ENCODE measurements around the gene ZDHHC13.

ZDHHC13 gene

DNA sequence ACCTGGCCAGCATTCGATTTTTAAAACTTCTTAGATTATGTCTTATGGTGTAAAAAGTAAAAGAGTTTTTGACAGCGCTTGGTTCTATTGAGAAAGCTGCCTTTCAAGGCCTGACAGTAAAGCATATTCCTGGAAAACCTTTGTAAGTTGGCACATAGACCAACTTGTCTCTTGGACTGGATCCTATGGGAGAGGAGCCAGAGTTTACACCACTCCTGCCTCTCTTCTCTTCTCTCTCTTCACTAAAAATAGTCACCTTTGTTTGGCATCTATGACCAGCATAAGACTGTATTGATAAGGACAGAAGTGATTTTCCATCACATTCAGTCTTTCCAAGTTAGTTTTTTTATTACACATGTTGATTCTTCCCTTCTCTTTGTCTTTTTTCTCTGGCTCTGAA, 51.1 kb downstream of the ZDHHC13 start:
- DNase-seq (ENCODE audit: low read depth in 2 of 2): no peak

GRCh38 chr11:19173004-19173689, 56.2 kb downstream of the ZDHHC13 start:
- no peak for DNase-seq (ENCODE audit: low read depth in 2 of 2)

DNA sequence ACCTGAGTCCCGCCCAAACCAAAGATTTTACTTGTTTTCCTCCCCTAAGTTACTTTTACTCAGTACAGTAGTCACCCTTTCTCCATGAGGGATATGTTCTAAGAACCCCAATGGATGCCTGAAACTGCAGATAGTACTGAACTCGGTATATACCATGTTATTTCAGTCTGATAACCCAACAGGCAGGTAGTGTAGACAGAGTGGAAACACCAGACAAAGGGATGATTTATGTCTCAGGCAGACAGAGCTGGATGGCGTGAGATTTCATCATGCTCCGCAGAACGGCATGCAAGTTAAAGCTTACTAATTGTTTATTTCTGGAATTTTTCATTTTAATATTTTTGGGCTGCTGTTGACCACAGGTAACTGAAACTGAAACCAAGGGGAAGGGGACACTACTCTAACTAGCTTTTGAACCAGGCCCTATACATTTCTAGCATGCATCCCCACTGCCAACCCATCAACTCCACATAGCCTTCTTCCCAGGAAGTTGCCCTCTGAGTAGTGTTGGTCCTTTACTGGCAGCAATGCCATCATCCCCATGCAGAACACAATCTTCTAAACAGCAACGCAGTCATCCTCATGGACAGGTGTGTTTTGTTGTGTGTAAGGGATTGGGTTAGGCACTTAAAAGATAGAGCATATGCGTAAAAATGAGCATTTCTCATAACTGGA, 57.1 kb downstream of the ZDHHC13 start:
- no peak for DNase-seq (ENCODE audit: low read depth in 2 of 2)

GRCh38 chr11:19176629-19177186, 59.7 kb downstream of the ZDHHC13 start:
- no peak for DNase-seq (ENCODE audit: low read depth in 2 of 2)

DNA sequence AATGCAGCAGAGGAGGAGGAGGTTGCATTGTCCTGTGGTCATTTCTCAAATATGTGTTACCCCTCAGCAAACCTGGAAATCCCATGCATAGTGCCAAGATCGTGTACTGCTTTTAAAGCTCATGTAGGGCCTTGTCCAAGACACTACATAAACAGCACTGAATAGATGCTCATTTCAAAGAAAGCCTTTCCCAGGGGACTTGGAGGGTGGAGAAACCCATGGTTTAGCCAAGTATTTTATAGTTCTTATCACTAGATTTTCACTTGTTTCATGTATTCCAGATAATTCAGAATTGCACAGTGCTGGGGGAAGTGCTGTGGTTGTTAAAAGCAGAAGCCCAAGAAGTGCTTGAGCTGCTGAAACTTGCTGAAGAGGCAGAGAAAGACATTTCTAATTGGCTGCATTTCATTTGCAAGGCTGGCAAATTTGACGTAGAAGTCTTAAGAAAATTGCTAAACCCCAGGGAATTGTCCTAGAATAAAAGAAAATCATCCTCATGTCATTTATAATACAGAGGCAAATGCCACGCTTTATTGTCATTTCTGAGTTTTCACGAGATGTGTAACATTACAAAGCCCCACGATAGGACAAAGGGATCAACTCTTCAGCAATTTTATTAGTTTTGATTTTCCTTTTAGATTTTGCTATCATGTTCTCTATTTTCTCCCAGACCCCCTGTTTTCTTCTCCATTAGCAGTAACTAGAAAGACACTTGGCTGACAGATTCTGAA, 64.7 kb downstream of the ZDHHC13 start:
- DNase-seq (ENCODE audit: low read depth in 2 of 2): no peak

- DNase-seq (ENCODE audit: low read depth in 2 of 2): no peak
Measured at GRCh38 chr11:19183646-19184045, 66.7 kb downstream of the ZDHHC13 start.

DNA sequence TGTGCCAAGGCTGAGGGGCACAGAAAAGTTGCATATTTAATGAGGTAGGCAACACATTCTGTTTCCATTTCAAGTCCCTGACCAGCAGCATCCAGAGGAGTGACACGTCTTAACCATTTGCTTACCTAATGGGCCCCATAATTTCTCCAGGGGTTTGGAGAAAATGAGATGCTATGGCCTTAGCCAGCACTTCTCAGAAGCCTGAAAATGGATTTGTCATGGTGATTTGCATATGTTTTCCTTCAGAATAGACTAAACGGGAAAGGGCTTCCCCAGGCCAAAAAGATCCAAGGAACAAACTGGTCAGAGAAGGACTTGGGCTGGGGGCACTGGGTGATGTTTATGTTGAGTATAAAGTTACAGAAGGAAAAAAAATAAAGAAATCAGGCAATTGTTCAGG, 68.1 kb downstream of the ZDHHC13 start:
- no peak for DNase-seq (ENCODE audit: low read depth in 2 of 2)

GRCh38 chr11:19185516-19186052, 68.6 kb downstream of the ZDHHC13 start:
- DNase-seq (ENCODE audit: low read depth in 2 of 2): no peak

- no peak for DNase-seq (ENCODE audit: low read depth in 2 of 2)
Measured at GRCh38 chr11:19187114-19187832, 70.3 kb downstream of the ZDHHC13 start.

- DNase-seq (ENCODE audit: low read depth in 2 of 2): no peak
Measured at GRCh38 chr11:19187833-19188258, 70.9 kb downstream of the ZDHHC13 start.

DNA sequence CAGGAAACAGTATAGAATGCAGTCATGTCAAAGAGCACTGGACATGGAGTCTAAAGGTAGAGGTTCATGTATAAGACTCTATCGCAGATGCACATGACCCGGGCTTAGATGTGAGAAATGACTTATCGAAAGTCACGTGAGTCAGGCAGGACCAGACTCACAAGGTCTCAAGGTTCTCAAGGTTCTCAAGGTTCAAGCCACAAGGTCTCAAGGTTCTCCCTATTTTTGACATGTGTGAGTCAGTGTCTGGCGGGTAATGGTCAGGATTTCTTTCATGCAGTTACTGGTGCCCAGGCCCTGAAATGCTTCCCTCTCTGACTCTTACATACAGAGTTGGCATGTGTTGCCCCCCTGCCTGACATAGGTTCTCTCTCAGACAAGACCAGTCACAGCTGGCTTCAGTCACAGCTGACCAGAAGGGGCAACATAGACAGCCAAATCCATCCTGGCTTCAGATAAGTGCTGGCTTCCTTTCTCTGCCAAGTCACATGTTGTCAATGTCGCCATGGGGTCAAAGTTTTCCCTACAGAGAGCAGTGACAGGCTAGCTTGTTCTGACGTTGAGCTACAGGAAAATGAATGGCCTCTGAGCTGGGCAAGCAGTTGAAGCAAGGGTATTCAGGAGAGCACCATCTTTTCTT, 74.7 kb downstream of the ZDHHC13 start:
- DNase-seq (ENCODE audit: low read depth in 2 of 2): no peak

GRCh38 chr11:19193916-19194315, 76.9 kb downstream of the ZDHHC13 start:
- no peak for DNase-seq (ENCODE audit: low read depth in 2 of 2)

GRCh38 chr11:19194620-19195308, 77.8 kb downstream of the ZDHHC13 start:
- no peak for DNase-seq (ENCODE audit: low read depth in 2 of 2)

DNA sequence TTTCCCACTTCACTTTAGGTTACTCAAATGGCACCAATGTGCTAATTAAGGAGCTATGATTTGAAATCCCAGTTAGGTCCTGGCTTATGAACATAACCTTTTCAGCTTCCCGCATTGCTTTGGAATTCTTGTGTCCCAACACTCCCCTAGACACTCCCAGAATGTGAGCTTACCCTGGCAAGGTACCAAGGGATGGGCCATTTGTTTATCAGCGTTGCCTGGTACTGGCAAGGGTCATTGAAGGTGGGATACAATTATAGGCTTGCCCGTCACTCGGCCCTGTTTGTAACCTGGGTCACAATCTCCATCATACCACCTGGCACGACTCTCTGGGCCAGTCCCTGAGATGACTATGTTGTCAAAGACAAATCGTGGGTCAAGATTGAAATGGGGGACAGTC, 79.5 kb downstream of the ZDHHC13 start:
- DNase-seq (ENCODE audit: low read depth in 2 of 2): no peak

- no peak for DNase-seq (ENCODE audit: low read depth in 2 of 2)
Measured at GRCh38 chr11:19199048-19199447, 82.1 kb downstream of the ZDHHC13 start.

DNA sequence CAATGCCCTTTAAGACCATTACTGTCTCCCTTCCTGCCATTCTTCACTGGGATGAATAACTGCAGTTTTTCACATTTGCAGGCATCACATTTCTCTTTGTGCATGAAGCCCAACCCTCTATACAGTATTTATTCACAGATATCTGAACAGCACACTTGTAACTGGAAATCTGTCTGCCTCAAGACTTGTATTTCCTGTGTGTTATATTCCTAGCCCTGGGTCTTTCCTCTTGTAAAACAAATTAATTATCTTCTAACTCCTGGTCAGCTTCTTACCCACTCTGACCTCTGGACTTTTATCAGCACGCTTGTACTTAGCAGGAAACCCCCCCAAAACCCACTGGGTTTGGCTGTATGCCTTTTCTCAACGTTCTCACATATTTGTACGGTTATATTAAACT, 82.8 kb downstream of the ZDHHC13 start:
- no peak for DNase-seq (ENCODE audit: low read depth in 2 of 2)

DNA sequence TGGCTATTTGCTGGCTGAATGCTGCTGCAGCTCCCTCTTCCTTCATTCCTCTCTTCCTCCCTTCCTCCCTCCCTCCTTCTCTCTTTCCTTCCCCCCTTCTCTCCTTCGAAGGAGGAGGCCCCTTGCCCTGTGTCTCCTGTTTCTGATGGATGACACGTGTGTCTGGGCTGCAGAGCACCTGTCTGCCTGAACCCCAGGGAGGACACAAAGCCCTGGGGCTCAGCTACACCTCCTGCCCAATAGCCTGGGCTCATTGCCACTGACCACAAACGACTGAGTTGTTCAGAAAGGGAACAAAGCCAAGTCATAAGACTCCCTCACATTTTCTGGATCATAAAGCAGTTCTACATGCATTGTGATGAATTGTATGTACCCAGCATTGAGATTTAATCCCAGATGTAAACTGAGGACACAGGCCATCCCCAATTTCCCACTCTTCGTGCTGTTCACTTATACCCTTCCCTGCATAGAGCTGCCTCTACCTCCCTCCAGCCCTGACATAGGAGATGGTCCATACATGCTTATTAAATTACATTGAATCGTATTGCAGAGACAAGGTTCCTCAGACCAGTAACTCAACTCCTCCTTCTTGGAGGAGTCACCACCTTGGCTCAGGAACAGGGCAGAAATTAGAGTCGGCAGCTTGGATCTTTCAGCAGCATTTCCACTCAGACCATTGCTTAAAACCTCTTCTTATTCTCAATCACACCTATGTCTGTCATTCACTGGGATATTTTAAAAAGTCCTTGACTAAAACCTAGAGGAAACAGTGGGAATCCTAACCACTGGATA, 83.6 kb downstream of the ZDHHC13 start:
- no peak for DNase-seq (ENCODE audit: low read depth in 2 of 2)

GRCh38 chr11:19201737-19202605, 85.0 kb downstream of the ZDHHC13 start, which contains the start of gene CSRP3:
Gene CSRP3 (minus strand): TSS chr11:19201983. CDS start chr11:19192448, 9,535 bp downstream.
- no peak for DNase-seq (ENCODE audit: low read depth in 2 of 2)

- DNase-seq (ENCODE audit: low read depth in 2 of 2): no peak
Measured at GRCh38 chr11:19204836-19205235, 87.9 kb downstream of the ZDHHC13 start.

All from stimulated activated CD4-positive, alpha-beta T cell treated with anti-CD3 and anti-CD28 coated beads, Interleukin-12 subunit alpha, Interleukin-12 subunit beta, amount 100 ng/mL, for 24 hours (primary cell).